IMR-90 (cell line): ENCODE results near the gene ALDH18A1. TPM values are rescaled to one million over a fixed set of nuclear protein-coding genes. Genes with fewer than 3 reads are reported as not detected.

Experiments used
- ATAC-seq: fragments of 200-7000 bp; cut with Tn5 transposase; 2 replicates; pipeline ENCODE4 v1.9.1; 2020; ENCODE audit warnings: low read depth, mild to moderate bottlenecking, moderate library complexity
- BruUV-seq: library from RNA; stranded (reverse); fragments of 400-500 nt; replicated peaks from 2 replicates; lab custom pipeline; 2021; lab: Mats Ljungman, UMichigan
- CTCF ChIA-PET: fragments of 300-600 bp; formaldehyde crosslinking; extraction: SDS; loops from one replicate; lab custom pipeline; 2021; ENCODE audit warnings: antibody characterized with exemption; lab: Yijun Ruan, JAX
- POLR2A ChIA-PET: fragments of 300-600 bp; sonication (Branson Sonifier 250); formaldehyde crosslinking; loops from one replicate; lab custom pipeline; 2022; ENCODE audit warnings: antibody characterized with exemption; ENCODE audit not compliant: unreplicated experiment; lab: Charles Lee
- DNase-seq: peaks from one replicate; pipeline ENCODE4 v3.0.0; 2013
- H2AFZ ChIP-seq: replicated peaks from 2 replicates; pipeline ENCODE3; 2013; ENCODE audit warnings: low read length, mild to moderate bottlenecking; ENCODE audit not compliant: poor library complexity
- H2AK5ac ChIP-seq: 2 replicates; pipeline ENCODE4 v1.6.1; 2013; ENCODE audit warnings: low read depth, low read length, inconsistent platforms
- H2AK9ac ChIP-seq: replicated peaks from 2 replicates; pipeline ENCODE3; 2013; ENCODE audit warnings: mild to moderate bottlenecking, low read depth, low read length, moderate library complexity; ENCODE audit not compliant: poor library complexity
- H2BK120ac ChIP-seq: 2 replicates; pipeline ENCODE4 v1.6.1; 2013; ENCODE audit warnings: low read depth, low read length, inconsistent platforms
- H2BK15ac ChIP-seq: 3 replicates; pipeline ENCODE4 v1.6.1; 2013; ENCODE audit warnings: low read depth, low read length, inconsistent platforms
- H2BK20ac ChIP-seq: 2 replicates; pipeline ENCODE4 v1.6.1; 2013; ENCODE audit warnings: low read depth, mild to moderate bottlenecking, inconsistent platforms, low read length, moderate library complexity
- H2BK5ac ChIP-seq: 2 replicates; pipeline ENCODE4 v1.6.1; 2013; ENCODE audit warnings: mild to moderate bottlenecking, low read depth, low read length, inconsistent platforms; ENCODE audit not compliant: poor library complexity, severe bottlenecking
- H3K14ac ChIP-seq: replicated peaks from 2 replicates; pipeline ENCODE4 v1.6.1; 2013; ENCODE audit warnings: low read depth, low read length, inconsistent platforms
- H3K18ac ChIP-seq: 2 replicates; pipeline ENCODE4 v1.6.1; 2013; ENCODE audit warnings: low read depth, low read length, control low read depth
- H3K23ac ChIP-seq: 2 replicates; pipeline ENCODE4 v1.6.1; 2013; ENCODE audit warnings: low read depth, low read length, inconsistent platforms
- H3K27ac ChIP-seq: 2 replicates; pipeline ENCODE4 v1.5.1; 2013; ENCODE audit warnings: mild to moderate bottlenecking, control low read depth, low read length; ENCODE audit not compliant: insufficient read depth
- H3K27me3 ChIP-seq: 2 replicates; pipeline ENCODE4 v1.6.1; 2013; ENCODE audit warnings: low read length; ENCODE audit not compliant: control insufficient read depth, insufficient read depth
- H3K36me3 ChIP-seq: 2 replicates; pipeline ENCODE4 v1.6.1; 2013; ENCODE audit warnings: low read length, mixed read lengths; ENCODE audit not compliant: control insufficient read depth, insufficient read depth
- H3K4ac ChIP-seq: 2 replicates; pipeline ENCODE4 v1.6.1; 2013; ENCODE audit warnings: low read depth, low read length, inconsistent platforms
- H3K4me1 ChIP-seq: 2 replicates; pipeline ENCODE4 v1.6.1; 2013; ENCODE audit warnings: low read length, mixed read lengths; ENCODE audit not compliant: control insufficient read depth, insufficient read depth
- H3K4me2 ChIP-seq: 2 replicates; pipeline ENCODE4 v1.6.1; 2013; ENCODE audit warnings: low read depth, mild to moderate bottlenecking, control low read depth, low read length, moderate library complexity
- H3K4me3 ChIP-seq: 2 replicates; pipeline ENCODE4 v1.5.1; 2013; ENCODE audit warnings: low read depth, mild to moderate bottlenecking, control low read depth, low read length, moderate library complexity; ENCODE audit not compliant: insufficient read depth
- H3K56ac ChIP-seq: 2 replicates; pipeline ENCODE4 v1.6.1; 2013; ENCODE audit warnings: low read length, inconsistent platforms; ENCODE audit not compliant: insufficient read depth; ENCODE audit errors: extremely low read depth
- H3K79me1 ChIP-seq, 2 experiments: 2 replicates each; pipeline ENCODE4 v1.6.1; 2013; ENCODE audit warnings: low read length in 2 of 2, inconsistent platforms in 1 of 2, low read depth in 1 of 2
- H3K9ac ChIP-seq: 2 replicates; pipeline ENCODE4 v1.6.1; 2013; ENCODE audit warnings: low read depth, low read length, control low read depth
- H3K9me1 ChIP-seq: 2 replicates; pipeline ENCODE4 v1.6.1; 2013; ENCODE audit warnings: low read length, inconsistent platforms; ENCODE audit not compliant: insufficient read depth
- H3K9me3 ChIP-seq: 2 replicates; pipeline ENCODE4 v1.6.1; 2013; ENCODE audit warnings: low read length; ENCODE audit not compliant: control insufficient read depth, insufficient read depth
- H4K20me1 ChIP-seq: 2 replicates; pipeline ENCODE4 v1.6.1; 2013; ENCODE audit warnings: low read length, inconsistent platforms; ENCODE audit not compliant: insufficient read depth
- H4K5ac ChIP-seq: 2 replicates; pipeline ENCODE4 v1.6.1; 2013; ENCODE audit warnings: mild to moderate bottlenecking, low read depth, low read length, control low read depth
- H4K8ac ChIP-seq, 2 experiments: 2 replicates each; pipeline ENCODE4 v1.6.1; 2013; ENCODE audit warnings: low read depth in 2 of 2, low read length in 2 of 2, control low read depth in 1 of 2, inconsistent platforms in 1 of 2
- H4K91ac ChIP-seq: 2 replicates; pipeline ENCODE4 v1.6.1; 2013; ENCODE audit warnings: low read depth, low read length, inconsistent platforms; ENCODE audit not compliant: insufficient read depth
- BHLHE40 ChIP-seq: fragments of 150-350 bp; IDR thresholded peaks from 2 replicates; pipeline ENCODE4 v1.6.1; 2016; ENCODE audit warnings: mild to moderate bottlenecking, low read depth, low read length
- CHD1 ChIP-seq: IDR thresholded peaks from 2 replicates; pipeline ENCODE4 v1.6.1; 2012; ENCODE audit warnings: low read depth, low read length, improper control_type of control experiment
- MAFK ChIP-seq: IDR thresholded peaks from 2 replicates; pipeline ENCODE4 v1.6.1; 2012; ENCODE audit warnings: low read depth, low read length, improper control_type of control experiment
- MXI1 ChIP-seq: IDR thresholded peaks from 2 replicates; pipeline ENCODE4 v1.6.1; 2012; ENCODE audit warnings: low read depth, mild to moderate bottlenecking, low read length, moderate library complexity, borderline replicate concordance
- NFE2L2 ChIP-seq: fragments of 150-350 bp; IDR thresholded peaks from 2 replicates; pipeline ENCODE4 v1.6.1; 2016; ENCODE audit warnings: low read depth, mild to moderate bottlenecking, low read length
- RAD21 ChIP-seq: IDR thresholded peaks from 2 replicates; pipeline ENCODE4 v1.6.1; 2012; ENCODE audit warnings: low read length, improper control_type of control experiment
- SMC3 ChIP-seq: fragments of 150-350 bp; IDR thresholded peaks from 2 replicates; pipeline ENCODE4 v1.6.1; 2016; ENCODE audit warnings: low read depth, mild to moderate bottlenecking, antibody characterized with exemption, low read length, moderate library complexity
- WGBS, 2 experiments: methylation state at CpG; one replicate each; pipeline versions ENCODE4 v1.1.5 to v1.1.7; 2013; ENCODE audit warnings: missing lambda C conversion rate in 2 of 2; ENCODE audit not compliant: insufficient read length in 1 of 2; ENCODE audit errors: extremely low coverage in 2 of 2; 5-methylcytosine and 5-hydroxymethylcytosine counted together
- dilution Hi-C: fragments of 300-500 bp; cut with HindIII; formaldehyde crosslinking; loops from one replicate; pipeline ENCODE4 v1.14.3; 2018; ENCODE audit warnings: low sequenced_read_pairs; ENCODE audit not compliant: unreplicated experiment
- in situ Hi-C: fragments of 300-500 bp; cut with MboI; formaldehyde crosslinking; loops from 3 replicates; pipeline ENCODE4 v1.14.3; 2019; ENCODE audit warnings: low sequenced_read_pairs, inconsistent platforms, mixed read lengths
- intact Hi-C: fragments of 100-400 bp; cut with micrococcal nuclease; formaldehyde crosslinking; loops from 2 replicates; pipeline ENCODE4 v1.10.0; 2022
- polyA plus RNA-seq, 3 experiments: library from polyadenylated mRNA; depleted of rRNA; stranded (reverse); fragments of >200 nt; gene quantifications; 2 replicates each; pipeline ENCODE4 v1.2.3, GENCODE V29; 2012; ENCODE audit warnings: low replicate concordance in 1 of 3
- total RNA-seq: library from RNA; depleted of rRNA; stranded (reverse); fragments of >200 nt; gene quantifications from 2 replicates; pipeline ENCODE4 v1.2.3, GENCODE V29; 2012
- TF ChIP-seq, protein P1 (sequence below): fragments of 150-350 bp; IDR thresholded peaks from 2 replicates; pipeline ENCODE4 v1.6.1; 2016; ENCODE audit warnings: low read depth, mild to moderate bottlenecking, low read length, moderate library complexity, borderline replicate concordance
- TF ChIP-seq, protein P2 (sequence below): conservative IDR thresholded peaks from 2 replicates; pipeline ENCODE4 v1.5.1; 2012; ENCODE audit warnings: mild to moderate bottlenecking, low read depth, low read length, improper control_type of control experiment

ALDH18A1 gene
- total and polyA plus RNA-seq, 2 of the 4 experiments (the other 2 are of a cell fraction), result 93.4 to 232 TPM

DNA sequence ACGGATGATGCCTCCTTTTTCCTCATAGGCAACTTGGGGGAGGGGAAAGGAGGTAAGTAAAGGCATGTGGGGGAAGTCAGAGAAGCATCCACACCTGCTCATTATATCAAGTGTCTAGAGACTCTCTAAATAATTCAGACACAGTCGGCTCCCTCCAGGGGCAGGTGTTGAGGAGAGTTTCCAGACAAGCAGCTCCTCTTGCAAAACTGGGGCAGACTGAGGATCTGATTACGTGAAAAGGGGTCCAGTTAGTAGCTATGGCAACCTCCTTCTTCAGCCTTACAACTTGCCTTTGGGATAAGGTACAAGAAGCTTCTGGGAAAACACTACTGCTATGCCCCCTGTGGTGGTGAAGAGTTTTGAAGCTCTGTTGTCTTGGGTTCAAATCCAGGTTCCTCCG lies 56.4 kb downstream of the ALDH18A1 start:
- intact Hi-C loops (loop anchor here (2.0 to 5.0 kb wide), 3 partner anchors 225 to 418 kb away; no protein-coding TSS in a partner anchor), in situ Hi-C loops (loop anchor here (5.0 to 10.0 kb wide), 2 partner anchors 168 to 465 kb away; no protein-coding TSS in a partner anchor), dilution Hi-C loops (no loop called here)
- DNase-seq (no peak), ATAC-seq (no peak)
- no peak overlapping the region for H4K8ac ChIP-seq
- no peak overlapping the region for H2BK120ac ChIP-seq
- no peak overlapping the region for H3K9ac ChIP-seq
- no peaks in the 10 kb centered on the region for H3K4me1 ChIP-seq
- CTCF ChIA-PET, result interaction anchor here (0.7 to 1.0 kb wide), 3 partner anchors 170 to 636 kb away, joined by 3 to 4 read pairs (median 4); no protein-coding TSS in a partner anchor
- H3K9me3 ChIP-seq, result no peaks in the 10 kb centered on the region
- no peaks in the 10 kb centered on the region for H4K20me1 ChIP-seq
- H3K9me1 ChIP-seq, result no peaks in the 10 kb centered on the region
- H3K4me2 ChIP-seq, result no peak overlapping the region
- no peak overlapping the region for H2AK9ac ChIP-seq
- no peak overlapping the region for H2AK5ac ChIP-seq
- H2BK20ac ChIP-seq, result no peak overlapping the region
- no peak overlapping the region for H3K14ac ChIP-seq
- TF ChIP-seq RAD21 (no peak), MXI1 (no peak), MAFK (no peak), BHLHE40 (no peak), SMC3 (no peak), CHD1 (no peak), NFE2L2 (no peak)
- TF ChIP-seq, protein P1, sequence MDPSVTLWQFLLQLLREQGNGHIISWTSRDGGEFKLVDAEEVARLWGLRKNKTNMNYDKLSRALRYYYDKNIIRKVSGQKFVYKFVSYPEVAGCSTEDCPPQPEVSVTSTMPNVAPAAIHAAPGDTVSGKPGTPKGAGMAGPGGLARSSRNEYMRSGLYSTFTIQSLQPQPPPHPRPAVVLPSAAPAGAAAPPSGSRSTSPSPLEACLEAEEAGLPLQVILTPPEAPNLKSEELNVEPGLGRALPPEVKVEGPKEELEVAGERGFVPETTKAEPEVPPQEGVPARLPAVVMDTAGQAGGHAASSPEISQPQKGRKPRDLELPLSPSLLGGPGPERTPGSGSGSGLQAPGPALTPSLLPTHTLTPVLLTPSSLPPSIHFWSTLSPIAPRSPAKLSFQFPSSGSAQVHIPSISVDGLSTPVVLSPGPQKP, result no peak
- TF ChIP-seq, protein P2, sequence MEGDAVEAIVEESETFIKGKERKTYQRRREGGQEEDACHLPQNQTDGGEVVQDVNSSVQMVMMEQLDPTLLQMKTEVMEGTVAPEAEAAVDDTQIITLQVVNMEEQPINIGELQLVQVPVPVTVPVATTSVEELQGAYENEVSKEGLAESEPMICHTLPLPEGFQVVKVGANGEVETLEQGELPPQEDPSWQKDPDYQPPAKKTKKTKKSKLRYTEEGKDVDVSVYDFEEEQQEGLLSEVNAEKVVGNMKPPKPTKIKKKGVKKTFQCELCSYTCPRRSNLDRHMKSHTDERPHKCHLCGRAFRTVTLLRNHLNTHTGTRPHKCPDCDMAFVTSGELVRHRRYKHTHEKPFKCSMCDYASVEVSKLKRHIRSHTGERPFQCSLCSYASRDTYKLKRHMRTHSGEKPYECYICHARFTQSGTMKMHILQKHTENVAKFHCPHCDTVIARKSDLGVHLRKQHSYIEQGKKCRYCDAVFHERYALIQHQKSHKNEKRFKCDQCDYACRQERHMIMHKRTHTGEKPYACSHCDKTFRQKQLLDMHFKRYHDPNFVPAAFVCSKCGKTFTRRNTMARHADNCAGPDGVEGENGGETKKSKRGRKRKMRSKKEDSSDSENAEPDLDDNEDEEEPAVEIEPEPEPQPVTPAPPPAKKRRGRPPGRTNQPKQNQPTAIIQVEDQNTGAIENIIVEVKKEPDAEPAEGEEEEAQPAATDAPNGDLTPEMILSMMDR, result no peak
- H3K18ac ChIP-seq, result no peak overlapping the region
- no TSS peak for BruUV-seq
- H2BK5ac ChIP-seq, result no peak overlapping the region
- peaks cover 2% of the 10 kb centered on the region; the same call in 1 of the 2 replicates for H3K36me3 ChIP-seq
- no peak overlapping the region for H3K4me3 ChIP-seq
- no peak overlapping the region for H3K27ac ChIP-seq
- WGBS, 2 experiments, result no CpG with 5 or more reads among the region's 4 CpGs
- no peak overlapping the region for H2AFZ ChIP-seq
- peaks cover 2% of the 10 kb centered on the region; the same call in 1 of the 2 replicates for H3K27me3 ChIP-seq
- H3K79me1 ChIP-seq, result no peaks in the 10 kb centered on the region
- no peak overlapping the region for H3K23ac ChIP-seq
- no peak overlapping the region for H2BK15ac ChIP-seq
- H3K56ac ChIP-seq, result no peak overlapping the region
- POLR2A ChIA-PET, result no interaction called here
- H3K4ac ChIP-seq, result no peak overlapping the region
- H4K91ac ChIP-seq, result no peak overlapping the region
- H4K5ac ChIP-seq, result no peak overlapping the region
